ENCODE measurements around the gene ASTN2.

The ASTN2 gene

GRCh38 chr9:117122953-117123352 is 291.9 kb downstream of the ASTN2 start:
- H3K27me3 ChIP-seq (ENCODE audit: insufficient read depth, low read depth), result no peaks in the 10 kb centered on the region
- no peak for TF ChIP-seq CTCF (conservative IDR thresholded peaks at IDR 0.05; ENCODE audit: low read depth, low read length)
- no peak overlapping the region for H3K4me3 ChIP-seq (IDR thresholded peaks at IDR 0.05; ENCODE audit: insufficient read depth, low read depth, low read length)
- H3K27ac ChIP-seq, result no peak overlapping the region
- H3K36me3 ChIP-seq (ENCODE audit: insufficient read depth), result no peaks in the 10 kb centered on the region
- H3K4me1 ChIP-seq (ENCODE audit: low read depth, poor library complexity, severe bottlenecking), result no peaks in the 10 kb centered on the region
- H3K4me2 ChIP-seq, result no peak overlapping the region
- H4K20me1 ChIP-seq (ENCODE audit: insufficient read depth), result no peaks in the 10 kb centered on the region
- H2AFZ ChIP-seq (ENCODE audit: low read depth), result no peak overlapping the region
- no peak overlapping the region for H3K9ac ChIP-seq
- no peaks in the 10 kb centered on the region for H3K79me2 ChIP-seq (ENCODE audit: insufficient read depth, low read depth)

- H3K4me2 ChIP-seq, result no peak overlapping the region
- H4K20me1 ChIP-seq (ENCODE audit: insufficient read depth), result no peaks in the 10 kb centered on the region
- H2AFZ ChIP-seq (ENCODE audit: low read depth), result no peak overlapping the region
- H3K79me2 ChIP-seq (ENCODE audit: insufficient read depth, low read depth), result no peaks in the 10 kb centered on the region
- no peaks in the 10 kb centered on the region for H3K27me3 ChIP-seq (ENCODE audit: insufficient read depth, low read depth)
- no peak overlapping the region for H3K9ac ChIP-seq
- H3K36me3 ChIP-seq (ENCODE audit: insufficient read depth), result no peaks in the 10 kb centered on the region
- TF ChIP-seq CTCF (conservative IDR thresholded peaks at IDR 0.05; ENCODE audit: low read depth, low read length), result no peak
- H3K27ac ChIP-seq, result no peak overlapping the region
- no peak overlapping the region for H3K4me3 ChIP-seq (IDR thresholded peaks at IDR 0.05; ENCODE audit: insufficient read depth, low read depth, low read length)
- H3K4me1 ChIP-seq (ENCODE audit: low read depth, poor library complexity, severe bottlenecking), result no peaks in the 10 kb centered on the region
These were observed 292.8 kb downstream of the ASTN2 start for GRCh38 chr9:117122102-117122501.

- no peaks in the 10 kb centered on the region for H4K20me1 ChIP-seq (ENCODE audit: insufficient read depth)
- no peaks in the 10 kb centered on the region for H3K36me3 ChIP-seq (ENCODE audit: insufficient read depth)
- no peak overlapping the region for H3K4me3 ChIP-seq (IDR thresholded peaks at IDR 0.05; ENCODE audit: insufficient read depth, low read depth, low read length)
- no peak overlapping the region for H3K4me2 ChIP-seq
- no peaks in the 10 kb centered on the region for H3K27me3 ChIP-seq (ENCODE audit: insufficient read depth, low read depth)
- H2AFZ ChIP-seq (ENCODE audit: low read depth), result no peak overlapping the region
- H3K4me1 ChIP-seq (ENCODE audit: low read depth, poor library complexity, severe bottlenecking), result no peaks in the 10 kb centered on the region
- H3K79me2 ChIP-seq (ENCODE audit: insufficient read depth, low read depth), result no peaks in the 10 kb centered on the region
- H3K9ac ChIP-seq, result no peak overlapping the region
- H3K27ac ChIP-seq, result no peak overlapping the region
- no peak for TF ChIP-seq CTCF (conservative IDR thresholded peaks at IDR 0.05; ENCODE audit: low read depth, low read length)
These were observed 293.5 kb downstream of the ASTN2 start for GRCh38 chr9:117121316-117121715.

GRCh38 chr9:117120061-117120460 is 294.8 kb downstream of the ASTN2 start:
- Histone ChIP-seq H3K4me1 (ENCODE audit: low read depth, poor library complexity, severe bottlenecking) (no peaks in the 10 kb centered on the region), H3K79me2 (ENCODE audit: insufficient read depth, low read depth) (no peaks in the 10 kb centered on the region), H3K36me3 (ENCODE audit: insufficient read depth) (no peaks in the 10 kb centered on the region), H2AFZ (ENCODE audit: low read depth) (no peak overlapping the region), H4K20me1 (ENCODE audit: insufficient read depth) (no peaks in the 10 kb centered on the region), H3K27me3 (ENCODE audit: insufficient read depth, low read depth) (no peaks in the 10 kb centered on the region), H3K9ac (no peak overlapping the region), H3K4me3 (IDR thresholded peaks at IDR 0.05; ENCODE audit: insufficient read depth, low read depth, low read length) (no peak overlapping the region), H3K27ac (no peak overlapping the region), H3K4me2 (no peak overlapping the region)
- TF ChIP-seq CTCF (conservative IDR thresholded peaks at IDR 0.05; ENCODE audit: low read depth, low read length), result no peak

- Histone ChIP-seq H3K4me2 (no peak overlapping the region), H3K79me2 (ENCODE audit: insufficient read depth, low read depth) (no peaks in the 10 kb centered on the region), H4K20me1 (ENCODE audit: insufficient read depth) (no peaks in the 10 kb centered on the region), H3K9ac (no peak overlapping the region), H3K27me3 (ENCODE audit: insufficient read depth, low read depth) (no peaks in the 10 kb centered on the region), H3K4me3 (IDR thresholded peaks at IDR 0.05; ENCODE audit: insufficient read depth, low read depth, low read length) (no peak overlapping the region), H3K4me1 (ENCODE audit: low read depth, poor library complexity, severe bottlenecking) (no peaks in the 10 kb centered on the region), H3K27ac (no peak overlapping the region), H2AFZ (ENCODE audit: low read depth) (no peak overlapping the region), H3K36me3 (ENCODE audit: insufficient read depth) (no peaks in the 10 kb centered on the region)
- no peak for TF ChIP-seq CTCF (conservative IDR thresholded peaks at IDR 0.05; ENCODE audit: low read depth, low read length)
These were observed 298.8 kb downstream of the ASTN2 start for GRCh38 chr9:117116084-117116483.
